A204.1 (cell line): Measurements from ENCODE around the gene NXPH3.

Experiments
- FAIRE-seq: peaks from 2 replicates; lab custom pipeline; 2012; peaks lifted over from hg19 to GRCh38; lab: Jason Lieb, UNC

The NXPH3 gene

GRCh38 chr17:49592263-49592662 lies 16.6 kb downstream of the NXPH3 start:
- no peak for FAIRE-seq

GRCh38 chr17:49595328-49595727 lies 19.7 kb downstream of the NXPH3 start:
- no peak for FAIRE-seq

DNA sequence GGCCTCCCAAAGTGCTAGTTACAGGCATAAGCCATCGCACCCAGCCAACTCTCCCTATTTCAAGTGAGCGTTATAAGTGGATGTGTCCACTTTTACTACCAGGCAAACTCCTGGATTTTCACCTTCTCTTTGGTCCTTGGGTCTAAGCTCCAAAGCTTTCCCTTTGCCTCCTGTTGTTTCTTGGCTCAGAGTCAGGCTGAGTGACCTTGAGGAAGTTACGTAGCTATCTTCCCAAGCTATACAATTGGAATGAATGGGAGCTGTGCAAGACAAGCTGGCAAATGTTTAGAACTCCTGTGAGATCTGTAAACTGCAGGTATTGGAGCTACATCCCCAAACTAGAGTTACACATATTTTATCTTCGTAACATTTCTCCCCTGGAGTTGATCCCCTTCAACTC lies 20.3 kb downstream of the NXPH3 start:
- no peak for FAIRE-seq

GRCh38 chr17:49596613-49597244 lies 21.1 kb downstream of the NXPH3 start:
- FAIRE-seq = no peak

GRCh38 chr17:49597436-49597835 lies 21.8 kb downstream of the NXPH3 start:
- FAIRE-seq = no peak

DNA sequence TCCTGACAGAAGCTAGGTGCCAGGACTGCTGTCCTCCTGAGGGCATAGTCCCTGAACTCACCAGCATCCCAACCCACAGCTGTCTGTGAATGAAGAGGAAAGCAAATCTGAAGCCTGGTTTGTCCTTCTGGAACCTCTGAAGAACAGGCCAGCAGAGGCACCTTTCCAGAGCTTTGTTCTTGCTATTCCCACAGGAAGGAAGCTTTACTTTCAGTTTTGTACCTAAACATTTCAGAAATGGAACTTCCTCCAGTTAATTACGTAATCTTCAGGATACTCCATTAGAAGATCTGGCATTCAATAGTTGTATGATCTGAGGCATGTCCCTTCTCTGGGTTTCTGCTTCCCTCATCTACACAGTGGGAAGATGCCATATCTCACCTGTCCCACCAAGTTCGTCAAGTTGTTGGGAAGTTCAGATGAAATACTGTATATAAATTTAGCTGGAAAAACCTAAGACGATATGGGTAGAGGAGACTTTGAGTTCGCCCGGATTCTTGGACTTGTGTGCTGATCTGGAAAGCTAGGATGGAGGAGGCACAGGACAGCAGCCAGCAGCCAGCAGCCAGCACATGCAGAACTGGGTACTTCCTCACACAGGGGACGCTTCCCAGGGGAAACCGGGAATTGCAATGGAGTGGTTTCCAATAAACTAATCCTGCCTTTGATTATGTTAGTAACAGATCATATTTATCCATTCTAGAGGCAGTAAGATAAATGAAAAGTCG lies 22.4 kb downstream of the NXPH3 start:
- no peak for FAIRE-seq

GRCh38 chr17:49598918-49599317 lies 23.2 kb downstream of the NXPH3 start:
- no peak for FAIRE-seq

DNA sequence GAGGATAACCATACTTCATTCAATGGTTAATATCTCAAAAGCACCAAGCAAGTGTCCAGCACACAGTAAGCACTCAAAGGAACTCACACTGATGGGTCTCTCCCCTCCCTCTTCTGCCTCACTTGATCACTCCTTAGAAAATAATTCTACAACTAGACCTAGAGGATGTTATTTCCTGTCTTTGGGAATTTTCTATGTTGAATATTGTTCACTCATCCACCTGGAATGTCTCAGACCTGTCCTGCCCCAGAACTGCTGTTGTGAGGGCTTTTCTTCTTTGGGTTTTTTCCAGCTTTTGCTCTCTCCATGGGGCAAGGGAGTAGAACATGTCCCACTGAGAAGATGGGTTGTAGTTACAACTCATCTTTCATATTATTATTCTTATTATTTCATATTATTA lies 25.3 kb downstream of the NXPH3 start:
- no peak for FAIRE-seq

DNA sequence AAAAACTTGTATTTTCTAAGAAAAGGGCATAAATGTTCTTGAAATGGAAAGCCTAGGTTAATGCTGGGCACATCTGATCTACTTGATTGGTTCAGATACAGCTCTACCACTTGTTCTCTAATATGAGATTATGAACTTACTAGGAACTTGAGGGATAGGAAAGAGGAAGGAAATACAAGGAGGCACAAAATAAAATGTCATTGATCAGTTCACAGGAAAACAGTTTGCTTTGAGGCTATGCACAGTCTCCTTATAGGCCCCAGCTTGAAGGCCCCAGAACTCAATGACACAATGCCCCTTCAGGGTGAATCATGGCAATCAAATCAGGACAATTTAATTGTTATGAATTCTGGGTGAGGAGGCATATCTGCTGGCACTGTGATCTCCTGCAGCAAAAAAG lies 27.1 kb downstream of the NXPH3 start:
- no peak for FAIRE-seq

GRCh38 chr17:49603238-49603637 lies 27.6 kb downstream of the NXPH3 start:
- FAIRE-seq = no peak

- FAIRE-seq = no peak
These were observed 28.0 kb downstream of the NXPH3 start for GRCh38 chr17:49603720-49604119.

DNA sequence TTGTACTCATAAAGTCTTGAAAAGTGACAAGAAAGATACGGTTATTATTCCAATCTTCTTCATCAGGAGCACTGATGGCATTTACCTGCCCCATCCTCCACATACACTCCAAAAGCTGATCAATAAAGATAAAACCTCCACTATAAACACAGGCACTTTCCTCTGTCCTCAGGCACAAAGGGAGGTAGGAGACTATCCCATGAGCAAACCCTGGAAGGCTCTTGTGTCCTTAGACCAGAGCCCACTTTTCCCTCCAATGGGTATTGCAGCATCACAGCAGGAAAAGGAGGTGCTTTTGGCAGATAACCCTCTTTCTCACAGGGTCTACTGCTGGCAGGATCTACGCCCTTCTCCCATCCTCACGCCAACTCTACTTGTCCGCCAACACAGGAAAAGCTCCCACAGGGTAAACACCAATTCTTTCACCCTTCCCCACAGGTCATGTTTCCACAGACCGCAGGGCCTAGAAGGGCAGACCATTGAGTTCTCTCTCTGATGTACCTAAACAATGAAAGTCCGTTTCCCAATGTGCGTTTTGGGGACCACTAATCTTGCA lies 28.7 kb downstream of the NXPH3 start:
- FAIRE-seq = no peak

DNA sequence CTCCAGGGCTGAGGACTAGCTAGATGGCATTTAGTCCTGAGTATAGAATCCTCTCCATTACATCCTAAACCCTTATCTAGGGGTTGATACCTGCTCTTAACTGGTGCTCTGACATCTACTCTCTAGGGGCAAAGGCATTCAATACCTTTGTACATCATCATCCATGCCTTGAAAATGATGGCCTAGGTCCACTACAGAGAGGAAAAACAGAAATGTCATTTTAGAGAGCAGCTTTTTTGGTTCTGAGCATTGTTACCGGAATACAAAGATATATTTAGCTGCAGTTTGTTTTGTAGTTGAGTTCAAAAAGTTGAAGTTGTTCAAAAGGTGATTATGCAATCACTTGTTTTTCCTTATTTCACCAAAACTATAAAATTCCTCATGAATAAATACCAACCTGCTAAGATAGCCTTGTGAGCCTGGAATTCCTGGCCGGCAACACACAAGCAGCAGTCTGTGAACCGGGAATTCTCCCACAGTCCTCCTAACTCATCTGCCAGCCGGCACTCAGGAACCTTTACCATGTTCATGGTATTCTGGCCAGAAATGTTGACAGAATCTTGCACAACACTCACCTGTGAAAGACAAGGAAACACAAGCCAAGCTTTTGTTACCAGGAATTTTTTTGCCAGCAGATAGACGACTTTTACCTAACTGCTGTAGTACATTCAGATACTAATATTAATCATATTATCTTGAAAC lies 35.4 kb downstream of the NXPH3 start:
- FAIRE-seq = no peak

GRCh38 chr17:49612726-49613125 lies 37.1 kb downstream of the NXPH3 start:
- FAIRE-seq = no peak

DNA sequence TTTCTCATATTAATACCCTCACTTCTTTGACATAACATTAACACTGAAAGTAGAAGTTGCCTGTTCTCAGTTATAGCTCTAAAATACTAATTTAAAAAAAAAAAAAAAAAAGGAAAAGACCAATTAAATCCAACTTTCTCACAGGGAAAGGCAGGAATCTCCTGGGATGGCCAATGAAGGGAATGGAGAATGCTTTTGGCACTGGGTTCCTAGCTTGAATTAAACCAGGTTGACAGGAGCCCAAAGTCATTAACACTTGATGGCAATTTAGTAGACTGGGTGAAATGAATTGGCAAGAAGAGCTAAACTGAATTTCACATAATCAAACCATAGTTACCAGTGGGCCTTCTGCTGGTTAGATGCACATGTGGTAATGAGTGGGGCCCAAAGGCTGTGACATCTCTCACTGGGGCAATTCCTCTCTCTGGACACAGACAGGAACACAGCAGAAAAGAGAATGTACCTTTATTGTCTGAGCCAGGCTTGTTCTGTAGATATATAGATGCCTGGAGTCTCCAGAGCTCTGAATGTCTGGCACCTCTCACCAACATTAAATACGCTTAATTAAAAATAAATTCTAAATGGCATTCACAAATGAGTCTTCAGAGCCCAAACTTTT lies 37.6 kb downstream of the NXPH3 start:
- FAIRE-seq = no peak

DNA sequence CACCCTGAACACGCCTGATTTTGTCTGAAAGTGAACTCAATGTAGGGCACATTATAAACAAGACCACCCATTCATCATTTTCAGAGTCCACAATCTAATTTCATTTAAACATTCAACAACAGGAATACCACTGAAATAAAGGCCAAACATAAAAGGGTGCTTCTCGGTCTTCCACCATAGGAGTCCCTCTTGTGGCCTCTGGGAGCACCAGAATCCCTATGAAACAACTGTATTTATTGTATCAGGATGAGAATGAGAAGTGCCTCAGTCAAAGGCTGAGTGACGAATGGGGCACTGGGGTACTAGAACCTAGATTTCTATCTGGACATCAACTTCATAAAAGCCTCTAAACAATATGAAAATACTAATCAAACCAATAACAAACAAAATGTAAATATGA lies 40.4 kb downstream of the NXPH3 start:
- FAIRE-seq = no peak

GRCh38 chr17:49616601-49617131 lies 41.0 kb downstream of the NXPH3 start:
- FAIRE-seq = no peak

GRCh38 chr17:49618028-49618611 lies 42.4 kb downstream of the NXPH3 start:
- no peak for FAIRE-seq

- no peak for FAIRE-seq
These were observed 45.7 kb downstream of the NXPH3 start for GRCh38 chr17:49621420-49621819.

GRCh38 chr17:49621946-49622529 lies 46.4 kb downstream of the NXPH3 start:
- FAIRE-seq = no peak

DNA sequence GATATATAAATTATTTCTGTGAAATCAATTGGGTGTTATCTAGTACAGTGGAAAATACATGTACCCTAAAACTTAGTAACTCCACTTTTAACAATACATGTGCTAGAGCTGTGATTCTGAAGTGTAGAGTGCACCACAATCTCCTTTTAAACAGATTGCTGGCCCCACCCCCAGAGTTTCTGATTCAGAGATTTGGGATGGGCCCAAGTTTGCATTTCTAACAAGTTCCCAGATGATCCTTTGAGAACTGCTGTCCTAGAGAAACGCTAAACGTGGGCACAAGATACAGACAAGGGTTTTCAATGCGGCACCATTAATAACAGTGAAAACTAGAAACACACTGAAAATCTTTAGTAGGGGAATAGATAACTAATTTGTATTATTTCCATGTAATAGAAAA lies 49.2 kb downstream of the NXPH3 start:
- FAIRE-seq = no peak

DNA sequence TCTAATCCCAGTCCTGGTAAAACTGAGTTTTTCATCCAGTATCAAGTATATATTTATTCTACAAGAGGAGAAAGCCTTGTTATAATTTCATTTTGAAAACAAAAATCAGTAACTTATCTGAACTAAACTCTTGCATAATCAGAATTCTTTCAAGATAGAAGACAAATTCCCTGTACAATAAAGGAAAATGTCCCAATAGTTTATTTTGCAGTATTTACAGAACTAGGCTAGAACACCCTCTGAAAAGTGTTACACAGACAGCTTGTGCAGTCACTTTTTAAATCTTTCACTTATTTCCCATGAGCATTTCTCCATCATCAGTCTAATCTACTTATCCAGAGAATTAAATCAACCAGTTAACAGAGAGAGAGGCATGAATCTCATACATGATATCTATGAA lies 53.8 kb downstream of the NXPH3 start:
- no peak for FAIRE-seq
